ENCODE data around the gene NRCAM. TPM values are rescaled to one million over a fixed set of nuclear protein-coding genes. Genes with fewer than 3 reads are reported as not detected.

The NRCAM gene
- total RNA-seq, 2 experiments from 2014 or later = 3.4 to 7.0 TPM

GRCh38 chr7:108222236-108222892, 233.9 kb downstream of the NRCAM start:
- Mint-ChIP-seq H3K9me3 (no peaks in the 10 kb centered on the region), H3K4me3 (no peak overlapping the region), H3K4me1 (ENCODE audit: low read depth) (no peaks in the 10 kb centered on the region), H3K36me3 (ENCODE audit: low read depth) (peaks cover 17% of the 10 kb centered on the region), H3K27ac (no peak overlapping the region), H3K27me3 (peaks cover 9% of the 10 kb centered on the region)
- Histone ChIP-seq H3K27ac (ENCODE audit: low read depth in 1 of 2, low read length in 2 of 2) (no peak overlapping the region), H3K4me1 (ENCODE audit: insufficient read depth, low read length) (no peaks in the 10 kb centered on the region), H3K9me3 (ENCODE audit: control insufficient read depth in 1 of 2, insufficient read depth in 1 of 2, low read length in 2 of 2) (no peaks in the 10 kb centered on the region), H3K4me3 (ENCODE audit: low read length) (no peak overlapping the region), H3K36me3 (ENCODE audit: insufficient read depth, low read length) (no peaks in the 10 kb centered on the region), H3K27me3 (ENCODE audit: control insufficient read depth in 1 of 2, insufficient read depth in 2 of 2, low read length in 2 of 2) (no peaks in the 10 kb centered on the region)
- no peak for TF ChIP-seq CTCF (IDR thresholded peaks at IDR 0.05)
- ChIA-PET CTCF (no interaction called here), POLR2A (no interaction called here)
- no peak for DNase-seq
- intact Hi-C loops (cut with DNase I, micrococcal nuclease) = no loop called here
- ATAC-seq (ENCODE audit: poor library complexity) = no peak

GRCh38 chr7:108211382-108212201, 244.6 kb downstream of the NRCAM start:
- H3K4me1 ChIP-seq (ENCODE audit: insufficient read depth, low read length) = peaks cover 2% of the 10 kb centered on the region
- CTCF ChIA-PET = interaction anchor here (1.0 kb wide), 1 partner anchor 15 kb away, joined by 3 read pairs; no protein-coding TSS in a partner anchor
- H3K4me3 Mint-ChIP-seq = no peak overlapping the region
- peak in 2 of 14 experiments; percentile 11 to 15 for DNase-seq
- peaks cover 0 to 6% of the 10 kb centered on the region in 2 experiments for H3K9me3 ChIP-seq (ENCODE audit: control insufficient read depth in 1 of 2, insufficient read depth in 1 of 2, low read length in 2 of 2)
- no peak overlapping the region for H3K27ac Mint-ChIP-seq
- H3K9me3 Mint-ChIP-seq = peaks cover 2% of the 10 kb centered on the region
- no peak for TF ChIP-seq CTCF (IDR thresholded peaks at IDR 0.05)
- no peak overlapping the region for H3K4me3 ChIP-seq (ENCODE audit: low read length)
- H3K4me1 Mint-ChIP-seq (ENCODE audit: low read depth) = no peaks in the 10 kb centered on the region
- no peaks in the 10 kb centered on the region for H3K36me3 ChIP-seq (ENCODE audit: insufficient read depth, low read length)
- H3K27me3 Mint-ChIP-seq = no peaks in the 10 kb centered on the region
- no peak for ATAC-seq (ENCODE audit: poor library complexity)
- intact Hi-C loops (cut with DNase I, micrococcal nuclease) = no loop called here
- no peaks in the 10 kb centered on the region for H3K27me3 ChIP-seq (ENCODE audit: control insufficient read depth in 1 of 2, insufficient read depth in 2 of 2, low read length in 2 of 2)
- POLR2A ChIA-PET = no interaction called here
- H3K27ac ChIP-seq (ENCODE audit: low read depth in 1 of 2, low read length in 2 of 2) = no peak overlapping the region
- no peaks in the 10 kb centered on the region for H3K36me3 Mint-ChIP-seq (ENCODE audit: low read depth)

- H3K9me3 ChIP-seq (ENCODE audit: control insufficient read depth in 1 of 2, insufficient read depth in 1 of 2, low read length in 2 of 2) = peaks cover 0 to 6% of the 10 kb centered on the region in 2 experiments
- Mint-ChIP-seq H3K36me3 (ENCODE audit: low read depth) (no peaks in the 10 kb centered on the region), H3K27ac (no peak overlapping the region), H3K27me3 (no peaks in the 10 kb centered on the region), H3K4me1 (ENCODE audit: low read depth) (no peaks in the 10 kb centered on the region), H3K9me3 (peaks cover 2% of the 10 kb centered on the region), H3K4me3 (no peak overlapping the region)
- TF ChIP-seq CTCF (IDR thresholded peaks at IDR 0.05) = no peak
- peaks cover 2% of the 10 kb centered on the region for H3K4me1 ChIP-seq (ENCODE audit: insufficient read depth, low read length)
- intact Hi-C loops (cut with DNase I, micrococcal nuclease) = no loop called here
- no peak overlapping the region for H3K27ac ChIP-seq (ENCODE audit: low read depth in 1 of 2, low read length in 2 of 2)
- CTCF ChIA-PET = interaction anchor here (1.0 kb wide), 1 partner anchor 16 kb away, joined by 3 read pairs; no protein-coding TSS in a partner anchor
- no peak overlapping the region for H3K4me3 ChIP-seq (ENCODE audit: low read length)
- ATAC-seq (ENCODE audit: poor library complexity) (no peak), DNase-seq (no peak)
- H3K27me3 ChIP-seq (ENCODE audit: control insufficient read depth in 1 of 2, insufficient read depth in 2 of 2, low read length in 2 of 2) = no peaks in the 10 kb centered on the region
- H3K36me3 ChIP-seq (ENCODE audit: insufficient read depth, low read length) = no peaks in the 10 kb centered on the region
- POLR2A ChIA-PET = no interaction called here
Observed at GRCh38 chr7:108210796-108211195, 245.4 kb downstream of the NRCAM start.
